Measurements from ENCODE around the gene ARHGEF37.

ARHGEF37 gene

DNA sequence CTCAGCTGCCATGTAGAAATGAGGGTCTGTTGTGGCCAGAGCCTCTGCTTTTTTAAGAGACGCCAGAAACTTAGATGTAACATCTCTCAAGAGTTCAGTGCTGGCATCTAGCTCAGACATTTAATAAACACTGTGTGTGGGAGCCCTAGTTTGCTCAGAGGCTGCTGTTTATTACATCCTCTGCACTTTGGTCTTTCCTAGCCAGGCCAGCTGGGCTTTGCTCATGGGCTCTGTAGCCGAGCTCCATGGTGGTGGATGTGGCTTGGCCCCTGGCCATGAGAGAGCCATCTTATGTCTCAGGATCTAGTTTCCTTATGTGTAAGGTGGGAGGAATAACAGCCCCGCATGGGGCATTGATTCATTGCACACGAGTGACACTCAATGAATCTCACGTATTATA is 30.0 kb downstream of the ARHGEF37 start:
- H3K4me3 ChIP-seq (ENCODE audit: low read length): no peak overlapping the region
- no peak overlapping the region for H2AFZ ChIP-seq (ENCODE audit: low read depth, low read length)
- H3K36me3 ChIP-seq (ENCODE audit: insufficient read depth, low read length): no peaks in the 10 kb centered on the region
- H3K4me1 ChIP-seq (ENCODE audit: insufficient read depth, low read length): no peaks in the 10 kb centered on the region
- no peaks in the 10 kb centered on the region for H3K27me3 ChIP-seq (ENCODE audit: insufficient read depth, low read length)
- no peaks in the 10 kb centered on the region for H3K9me3 ChIP-seq (ENCODE audit: low read length)

DNA sequence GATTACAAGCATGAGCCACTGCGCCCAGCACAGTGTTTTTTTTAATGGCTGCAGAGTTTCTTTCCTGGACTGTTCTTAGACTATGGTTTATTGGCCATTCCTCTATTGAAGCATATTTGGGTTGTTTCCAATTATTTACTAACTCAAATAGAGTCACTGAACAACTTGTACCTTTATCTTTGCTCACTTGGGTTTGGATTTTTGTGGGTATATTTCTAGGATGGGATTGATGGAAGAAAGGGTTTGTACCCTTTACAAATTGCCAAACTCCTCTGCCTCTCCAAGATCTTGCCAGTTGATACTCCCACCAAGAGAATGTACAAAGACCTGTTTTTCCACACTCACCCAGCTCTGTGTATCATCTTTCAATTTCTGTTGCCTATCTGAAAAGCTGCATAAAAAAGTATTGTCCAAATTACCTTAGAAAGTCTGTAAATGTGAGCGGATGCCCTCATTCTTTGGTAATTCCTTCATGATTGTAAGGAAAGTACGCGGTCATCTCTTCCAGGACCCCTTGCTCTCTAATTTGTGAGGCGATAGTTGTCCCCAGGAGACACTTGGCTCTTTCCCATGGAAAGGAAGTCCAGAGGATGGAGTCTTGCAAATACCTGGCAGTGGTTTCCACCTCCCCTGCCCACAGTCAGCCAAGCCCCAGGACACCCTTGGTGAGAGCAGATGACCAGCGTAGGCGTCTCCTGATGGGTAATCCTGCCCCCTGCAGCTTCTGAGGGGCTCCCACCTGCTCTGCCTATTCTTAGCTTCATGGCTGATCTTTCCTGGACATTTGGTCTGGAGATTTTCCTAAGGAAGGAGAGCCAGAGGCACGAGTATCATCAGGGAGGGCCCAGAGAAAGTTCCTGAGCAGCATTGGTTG is 33.0 kb downstream of the ARHGEF37 start:
- Histone ChIP-seq H3K9me3 (ENCODE audit: low read length) (no peaks in the 10 kb centered on the region), H3K4me3 (ENCODE audit: low read length) (no peak overlapping the region), H3K4me1 (ENCODE audit: insufficient read depth, low read length) (no peaks in the 10 kb centered on the region), H3K36me3 (ENCODE audit: insufficient read depth, low read length) (no peaks in the 10 kb centered on the region), H2AFZ (ENCODE audit: low read depth, low read length) (no peak overlapping the region), H3K27me3 (ENCODE audit: insufficient read depth, low read length) (no peaks in the 10 kb centered on the region)

GRCh38 chr5:149615976-149616375 is 34.7 kb downstream of the ARHGEF37 start:
- H3K4me3 ChIP-seq (ENCODE audit: low read length): no peak overlapping the region
- H2AFZ ChIP-seq (ENCODE audit: low read depth, low read length): no peak overlapping the region
- H3K9me3 ChIP-seq (ENCODE audit: low read length): no peaks in the 10 kb centered on the region
- H3K27me3 ChIP-seq (ENCODE audit: insufficient read depth, low read length): no peaks in the 10 kb centered on the region
- H3K36me3 ChIP-seq (ENCODE audit: insufficient read depth, low read length): no peaks in the 10 kb centered on the region
- H3K4me1 ChIP-seq (ENCODE audit: insufficient read depth, low read length): no peaks in the 10 kb centered on the region

- no peak overlapping the region for H2AFZ ChIP-seq (ENCODE audit: low read depth, low read length)
- no peaks in the 10 kb centered on the region for H3K9me3 ChIP-seq (ENCODE audit: low read length)
- H3K4me1 ChIP-seq (ENCODE audit: insufficient read depth, low read length): no peaks in the 10 kb centered on the region
- H3K27me3 ChIP-seq (ENCODE audit: insufficient read depth, low read length): no peaks in the 10 kb centered on the region
- no peak overlapping the region for H3K4me3 ChIP-seq (ENCODE audit: low read length)
- no peaks in the 10 kb centered on the region for H3K36me3 ChIP-seq (ENCODE audit: insufficient read depth, low read length)
Measured at GRCh38 chr5:149616727-149617285, 35.5 kb downstream of the ARHGEF37 start.

GRCh38 chr5:149617760-149618306 is 36.5 kb downstream of the ARHGEF37 start:
- Histone ChIP-seq H2AFZ (ENCODE audit: low read depth, low read length) (no peak overlapping the region), H3K27me3 (ENCODE audit: insufficient read depth, low read length) (no peaks in the 10 kb centered on the region), H3K4me1 (ENCODE audit: insufficient read depth, low read length) (no peaks in the 10 kb centered on the region), H3K4me3 (ENCODE audit: low read length) (no peak overlapping the region), H3K36me3 (ENCODE audit: insufficient read depth, low read length) (no peaks in the 10 kb centered on the region), H3K9me3 (ENCODE audit: low read length) (no peaks in the 10 kb centered on the region)

DNA sequence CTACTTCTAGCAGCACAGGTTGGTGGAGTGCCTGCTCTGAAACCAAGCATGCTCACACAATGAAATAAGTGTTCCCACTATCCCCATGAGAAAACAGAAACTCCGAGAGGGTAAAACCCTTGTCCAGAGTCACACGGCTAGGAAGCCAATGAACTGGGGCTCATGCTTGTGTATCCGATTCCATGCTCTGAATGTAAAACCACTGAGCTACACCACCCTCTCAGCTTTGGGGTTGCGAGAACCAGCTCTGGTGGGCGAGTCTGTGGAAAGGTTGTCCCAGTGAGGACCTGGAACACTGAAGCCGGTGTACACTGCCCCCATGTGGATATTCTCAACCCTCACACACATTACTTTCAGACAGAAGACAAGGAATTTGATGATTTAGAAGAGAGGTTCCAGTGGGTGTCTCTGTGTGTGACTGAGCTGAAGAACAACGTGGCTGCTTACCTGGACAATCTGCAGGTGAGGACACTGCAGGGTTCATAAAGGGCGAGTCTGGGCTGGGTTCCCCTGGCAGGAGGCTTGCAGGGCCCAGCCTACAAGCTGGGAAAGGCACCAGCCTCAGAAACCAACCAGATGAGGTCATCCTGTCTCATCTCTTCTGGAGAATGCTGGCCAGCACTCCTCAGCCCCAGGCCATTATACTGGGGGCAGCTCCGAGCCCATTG is 37.4 kb downstream of the ARHGEF37 start:
- H3K9me3 ChIP-seq (ENCODE audit: low read length): no peaks in the 10 kb centered on the region
- no peaks in the 10 kb centered on the region for H3K36me3 ChIP-seq (ENCODE audit: insufficient read depth, low read length)
- H3K4me1 ChIP-seq (ENCODE audit: insufficient read depth, low read length): no peaks in the 10 kb centered on the region

DNA sequence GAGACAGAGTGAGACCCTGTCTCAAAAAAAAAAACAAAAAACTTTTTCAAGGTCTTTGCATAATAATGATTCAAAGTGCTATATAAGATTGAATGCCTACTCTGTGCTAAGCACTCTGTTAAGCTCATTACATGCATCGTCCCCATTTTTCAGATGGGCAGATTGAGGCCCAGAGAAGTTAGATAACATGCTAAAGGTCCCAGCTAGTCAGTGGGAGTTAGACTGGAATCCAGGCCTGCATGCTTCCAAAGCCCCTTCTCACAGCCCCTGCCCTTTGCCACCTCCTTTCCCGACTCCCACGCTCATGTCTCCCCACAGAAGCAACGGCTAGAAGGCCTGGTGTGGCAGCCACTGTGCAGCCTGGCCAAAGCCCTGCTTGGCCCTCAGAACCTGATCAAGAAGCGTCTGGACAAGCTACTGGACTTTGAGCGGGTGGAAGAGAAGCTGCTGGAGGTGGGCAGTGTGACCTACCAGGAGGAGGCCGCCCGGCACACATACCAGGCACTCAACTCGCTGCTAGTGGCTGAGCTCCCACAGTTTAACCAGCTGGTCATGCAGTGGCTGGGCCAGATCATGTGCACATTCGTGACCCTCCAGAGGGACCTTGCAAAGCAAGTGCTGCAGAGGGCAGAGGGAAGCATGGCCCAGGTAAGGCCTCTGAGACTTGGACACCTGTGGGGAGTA is 40.3 kb downstream of the ARHGEF37 start:
- no peaks in the 10 kb centered on the region for H3K36me3 ChIP-seq (ENCODE audit: insufficient read depth, low read length)
- no peak overlapping the region for H3K4me3 ChIP-seq (ENCODE audit: low read length)
- H3K9me3 ChIP-seq (ENCODE audit: low read length): no peaks in the 10 kb centered on the region
- H3K27me3 ChIP-seq (ENCODE audit: insufficient read depth, low read length): no peaks in the 10 kb centered on the region
- no peak overlapping the region for H2AFZ ChIP-seq (ENCODE audit: low read depth, low read length)
- H3K4me1 ChIP-seq (ENCODE audit: insufficient read depth, low read length): no peaks in the 10 kb centered on the region

More for the DNA sequence above, 37.4 kb downstream of the ARHGEF37 start:
- H3K27me3 ChIP-seq (ENCODE audit: insufficient read depth, low read length): no peaks in the 10 kb centered on the region
- H3K4me3 ChIP-seq (ENCODE audit: low read length): no peak overlapping the region
- H2AFZ ChIP-seq (ENCODE audit: low read depth, low read length): no peak overlapping the region

DNA sequence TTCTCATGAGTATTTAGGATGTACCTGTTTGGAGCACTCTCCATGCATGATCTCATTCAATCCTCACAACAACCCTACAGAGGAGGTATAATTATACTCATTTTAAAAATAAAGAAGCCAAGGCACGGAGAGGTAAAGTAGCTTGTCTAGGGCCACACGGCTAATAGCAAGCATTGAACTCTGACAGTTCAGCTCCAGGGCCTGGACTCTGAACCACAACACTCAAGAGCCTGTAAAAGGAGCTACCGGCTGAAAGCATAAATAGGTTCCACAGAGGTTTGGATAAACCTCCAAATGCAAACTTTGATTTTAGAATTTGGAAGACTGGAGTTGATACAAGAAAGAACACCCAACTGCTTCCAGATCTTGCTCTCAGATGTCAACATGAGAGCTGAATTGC is 41.2 kb downstream of the ARHGEF37 start:
- Histone ChIP-seq H3K9me3 (ENCODE audit: low read length) (no peaks in the 10 kb centered on the region), H3K36me3 (ENCODE audit: insufficient read depth, low read length) (no peaks in the 10 kb centered on the region), H3K4me1 (ENCODE audit: insufficient read depth, low read length) (no peaks in the 10 kb centered on the region), H3K27me3 (ENCODE audit: insufficient read depth, low read length) (no peaks in the 10 kb centered on the region), H3K4me3 (ENCODE audit: low read length) (no peak overlapping the region), H2AFZ (ENCODE audit: low read depth, low read length) (no peak overlapping the region)

- no peaks in the 10 kb centered on the region for H3K27me3 ChIP-seq (ENCODE audit: insufficient read depth, low read length)
- no peak overlapping the region for H3K4me3 ChIP-seq (ENCODE audit: low read length)
- H3K36me3 ChIP-seq (ENCODE audit: insufficient read depth, low read length): no peaks in the 10 kb centered on the region
- no peaks in the 10 kb centered on the region for H3K9me3 ChIP-seq (ENCODE audit: low read length)
- H2AFZ ChIP-seq (ENCODE audit: low read depth, low read length): no peak overlapping the region
- H3K4me1 ChIP-seq (ENCODE audit: insufficient read depth, low read length): no peaks in the 10 kb centered on the region
Measured at GRCh38 chr5:149623473-149623872, 42.2 kb downstream of the ARHGEF37 start.

- Histone ChIP-seq H3K36me3 (ENCODE audit: insufficient read depth, low read length) (no peaks in the 10 kb centered on the region), H2AFZ (ENCODE audit: low read depth, low read length) (no peak overlapping the region)
Measured at GRCh38 chr5:149627070-149627469, 45.8 kb downstream of the ARHGEF37 start.

GRCh38 chr5:149628221-149628620 is 46.9 kb downstream of the ARHGEF37 start:
- H3K27me3 ChIP-seq (ENCODE audit: insufficient read depth, low read length): no peaks in the 10 kb centered on the region
- H3K9me3 ChIP-seq (ENCODE audit: low read length): no peaks in the 10 kb centered on the region
- no peaks in the 10 kb centered on the region for H3K36me3 ChIP-seq (ENCODE audit: insufficient read depth, low read length)
- H3K4me3 ChIP-seq (ENCODE audit: low read length): no peak overlapping the region
- no peak overlapping the region for H2AFZ ChIP-seq (ENCODE audit: low read depth, low read length)
- H3K4me1 ChIP-seq (ENCODE audit: insufficient read depth, low read length): peaks cover 4% of the 10 kb centered on the region

More at GRCh38 chr5:149627070-149627469, 45.8 kb downstream of the ARHGEF37 start:
- Histone ChIP-seq H3K9me3 (ENCODE audit: low read length) (no peaks in the 10 kb centered on the region), H3K4me1 (ENCODE audit: insufficient read depth, low read length) (peaks cover 3% of the 10 kb centered on the region), H3K4me3 (ENCODE audit: low read length) (no peak overlapping the region), H3K27me3 (ENCODE audit: insufficient read depth, low read length) (no peaks in the 10 kb centered on the region)

DNA sequence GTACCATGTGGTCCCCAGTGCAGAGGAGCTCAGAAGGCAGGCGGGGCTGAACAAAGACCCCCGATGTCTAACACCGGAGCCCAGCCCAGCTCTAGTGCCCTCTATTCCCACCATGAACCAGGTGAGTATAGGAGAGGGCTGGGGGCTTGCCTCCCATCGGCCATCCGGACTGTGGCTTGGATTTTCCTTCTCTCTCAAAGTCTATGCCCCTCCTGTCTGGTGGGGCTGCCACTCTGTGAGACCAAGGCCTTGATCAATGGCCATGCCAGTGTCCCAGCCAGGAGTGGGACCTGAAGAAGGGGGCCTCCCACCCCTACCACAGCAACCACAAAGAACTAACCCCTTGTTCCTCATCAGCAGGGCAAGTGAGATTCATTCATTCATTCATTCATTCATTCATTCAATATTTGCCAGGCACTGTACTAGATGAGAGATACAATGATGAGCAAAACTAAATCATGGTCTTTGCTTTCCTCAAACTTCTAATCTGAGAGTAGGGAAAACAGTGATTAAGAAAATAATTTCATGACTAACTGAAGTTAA is 47.6 kb downstream of the ARHGEF37 start:
- Histone ChIP-seq H3K36me3 (ENCODE audit: insufficient read depth, low read length) (no peaks in the 10 kb centered on the region), H3K9me3 (ENCODE audit: low read length) (no peaks in the 10 kb centered on the region), H3K27me3 (ENCODE audit: insufficient read depth, low read length) (no peaks in the 10 kb centered on the region), H2AFZ (ENCODE audit: low read depth, low read length) (no peak overlapping the region), H3K4me3 (ENCODE audit: low read length) (no peak overlapping the region), H3K4me1 (ENCODE audit: insufficient read depth, low read length) (peaks cover 4% of the 10 kb centered on the region)
